H1 (cell line): ENCODE data around the gene PEX5L. TPM values are rescaled to one million over a fixed set of nuclear protein-coding genes. Genes with fewer than 3 reads are reported as not detected.

Experiments used
- CTCF ChIA-PET: fragments of 300-600 bp; sonication (Branson Sonifier 250); formaldehyde crosslinking; loops from one replicate; lab custom pipeline; 2021; ENCODE audit not compliant: partially characterized antibody; lab: Charles Lee
- POLR2A ChIA-PET: fragments of 300-600 bp; sonication (Branson Sonifier 250); formaldehyde crosslinking; loops from one replicate; lab custom pipeline; 2021; ENCODE audit warnings: inconsistent platforms; ENCODE audit not compliant: partially characterized antibody; lab: Charles Lee
- DNase-seq, 2 experiments: peaks; one replicate each; pipeline versions ENCODE4 v3.0.0 to v3.0.0-alpha.2; 2010 to 2022; ENCODE audit warnings: low spot score in 2 of 2, low read depth in 1 of 2, mixed read lengths in 1 of 2
- FAIRE-seq: peaks from 2 replicates; lab custom pipeline; 2011; peaks lifted over from hg19 to GRCh38; lab: Jason Lieb, UNC
- H2AFZ ChIP-seq: 2 replicates; pipeline ENCODE4 v1.8.1; 2012; ENCODE audit warnings: low read length, inconsistent platforms
- H2AK5ac ChIP-seq: 2 replicates; pipeline ENCODE4 v1.6.1; 2013; ENCODE audit warnings: low read depth, low read length
- H2BK120ac ChIP-seq: replicated peaks from 2 replicates; pipeline ENCODE3; 2013; ENCODE audit warnings: low read depth, low read length, inconsistent platforms
- H2BK12ac ChIP-seq: 2 replicates; pipeline ENCODE4 v1.6.1; 2013; ENCODE audit warnings: low read depth, low read length
- H2BK15ac ChIP-seq: 2 replicates; pipeline ENCODE4 v1.6.1; 2013; ENCODE audit warnings: low read length
- H2BK20ac ChIP-seq: 2 replicates; pipeline ENCODE4 v1.6.1; 2013; ENCODE audit warnings: low read length
- H2BK5ac ChIP-seq: 2 replicates; pipeline ENCODE4 v1.6.1; 2013; ENCODE audit warnings: low read depth, low read length
- H3K14ac ChIP-seq: 2 replicates; pipeline ENCODE4 v1.6.1; 2013; ENCODE audit warnings: inconsistent platforms; ENCODE audit not compliant: insufficient read length
- H3K18ac ChIP-seq: 2 replicates; pipeline ENCODE4 v1.6.1; 2013; ENCODE audit warnings: low read length; ENCODE audit errors: extremely low read depth
- H3K23ac ChIP-seq: 2 replicates; pipeline ENCODE4 v1.6.1; 2013; ENCODE audit warnings: inconsistent platforms; ENCODE audit not compliant: insufficient read length
- H3K23me2 ChIP-seq: 2 replicates; pipeline ENCODE4 v1.6.1; 2013; ENCODE audit warnings: low read depth, low read length
- H3K27ac ChIP-seq: 2 replicates; pipeline ENCODE4 v1.6.1; 2011; ENCODE audit warnings: low read depth, low read length, inconsistent platforms
- H3K27me3 ChIP-seq, 4 experiments: replicated peaks in 1 of 4; 1 replicate in 1 of 4; 2 replicates in 3 of 4; pipeline versions ENCODE4 v1.6.1 to v1.8.1; 2011 to 2013; ENCODE audit warnings: low read length in 3 of 4, mild to moderate bottlenecking in 3 of 4, inconsistent platforms in 2 of 4, mixed read lengths in 2 of 4, moderate library complexity in 1 of 4; ENCODE audit not compliant: control insufficient read depth in 3 of 4, insufficient read depth in 3 of 4; ENCODE audit errors: extremely low read depth in 1 of 4
- H3K36me3 ChIP-seq, 4 experiments: 2 replicates each; pipeline versions ENCODE4 v1.6.1 to v1.8.1; 2011 to 2013; ENCODE audit warnings: mild to moderate bottlenecking in 4 of 4, low read length in 3 of 4, moderate library complexity in 2 of 4, control low read depth in 1 of 4, inconsistent platforms in 1 of 4; ENCODE audit not compliant: insufficient read depth in 4 of 4, control insufficient read depth in 2 of 4
- H3K4ac ChIP-seq: replicated peaks from 2 replicates; pipeline ENCODE3; 2013; ENCODE audit warnings: low read length, low read depth, mixed read lengths, inconsistent platforms; ENCODE audit not compliant: insufficient read length
- H3K4me1 ChIP-seq, 4 experiments: replicated peaks in 1 of 4; 1 replicate in 1 of 4; 2 replicates in 3 of 4; pipeline versions ENCODE4 v1.6.1 to v1.8.1; 2011 to 2013; ENCODE audit warnings: low read length in 3 of 4, inconsistent platforms in 2 of 4, mixed read lengths in 1 of 4; ENCODE audit not compliant: insufficient read depth in 4 of 4, control insufficient read depth in 3 of 4
- H3K4me2 ChIP-seq, 2 experiments: 2 replicates each; pipeline versions ENCODE4 v1.6.1 to v1.8.1; 2011 to 2013; ENCODE audit warnings: low read depth in 2 of 2, low read length in 2 of 2, control low read depth in 1 of 2, inconsistent platforms in 1 of 2, mild to moderate bottlenecking in 1 of 2; ENCODE audit not compliant: insufficient read depth in 1 of 2
- H3K4me3 ChIP-seq, 4 experiments: fragments of 200-600, 300-600 bp in 1 of 4; sonication (generic), shearing (Covaris generic), sonication (Bioruptor Twin) in 1 of 4; 2 replicates each; pipeline versions ENCODE4 v1.5.1 to v1.8.1; 2011 to 2016; ENCODE audit warnings: low read length in 4 of 4, low read depth in 3 of 4, control low read depth in 2 of 4, inconsistent platforms in 2 of 4, mild to moderate bottlenecking in 2 of 4, mixed read lengths in 1 of 4, moderate library complexity in 1 of 4; ENCODE audit not compliant: insufficient read depth in 2 of 4; ENCODE audit errors: extremely low read depth in 1 of 4
- H3K56ac ChIP-seq: replicated peaks from 2 replicates; pipeline ENCODE3; 2013; ENCODE audit warnings: low read depth, mild to moderate bottlenecking, mixed read lengths, low read length, inconsistent platforms; ENCODE audit not compliant: insufficient read length
- H3K79me1 ChIP-seq: 2 replicates; pipeline ENCODE4 v1.6.1; 2013; ENCODE audit warnings: low read depth, low read length, control low read depth
- H3K79me2 ChIP-seq, 2 experiments: 2 replicates each; pipeline versions ENCODE4 v1.6.1 to v1.8.1; 2012 to 2013; ENCODE audit warnings: low read length in 2 of 2, mild to moderate bottlenecking in 2 of 2, inconsistent platforms in 1 of 2; ENCODE audit not compliant: insufficient read depth in 2 of 2, control insufficient read depth in 1 of 2
- H3K9ac ChIP-seq, 4 experiments: replicated peaks in 1 of 4; 1 replicate in 1 of 4; 2 replicates in 3 of 4; pipeline versions ENCODE4 v1.6.1 to v1.8.1; 2011 to 2013; ENCODE audit warnings: low read depth in 3 of 4, low read length in 3 of 4, control low read depth in 2 of 4, mild to moderate bottlenecking in 2 of 4, moderate library complexity in 2 of 4, inconsistent platforms in 1 of 4; ENCODE audit errors: extremely low read depth in 1 of 4
- H3K9me3 ChIP-seq, 2 experiments: 2 replicates each; pipeline versions ENCODE4 v1.6.1 to v1.8.1; 2012 to 2013; ENCODE audit warnings: mild to moderate bottlenecking in 2 of 2, moderate library complexity in 2 of 2, control low read depth in 1 of 2, inconsistent platforms in 1 of 2, low read depth in 1 of 2, low read length in 1 of 2, mixed read lengths in 1 of 2; ENCODE audit not compliant: insufficient read depth in 2 of 2
- H4K20me1 ChIP-seq, 2 experiments: replicated peaks in 1 of 2; 2 replicates each; pipeline versions ENCODE3 to v1.8.1; 2011 to 2013; ENCODE audit warnings: inconsistent platforms in 2 of 2, low read length in 2 of 2, mild to moderate bottlenecking in 1 of 2; ENCODE audit not compliant: insufficient read depth in 2 of 2, control insufficient read depth in 1 of 2
- H4K5ac ChIP-seq: 2 replicates; pipeline ENCODE4 v1.6.1; 2013; ENCODE audit warnings: low read length, low read depth, mixed read lengths, inconsistent platforms; ENCODE audit not compliant: insufficient read length
- H4K8ac ChIP-seq: 2 replicates; pipeline ENCODE4 v1.8.0; 2013; ENCODE audit warnings: mild to moderate bottlenecking, moderate library complexity, low read length, inconsistent platforms; ENCODE audit not compliant: insufficient read depth; ENCODE audit errors: extremely low read depth
- H4K91ac ChIP-seq: replicated peaks from 2 replicates; pipeline ENCODE3; 2013; ENCODE audit warnings: low read length, mixed read lengths, inconsistent platforms; ENCODE audit not compliant: insufficient read length
- MAX ChIP-seq: IDR thresholded peaks from 2 replicates; pipeline ENCODE4 v1.6.1; 2012; ENCODE audit warnings: inconsistent platforms
- SIRT6 ChIP-seq: IDR thresholded peaks from one replicate; pipeline ENCODE4 v1.7.1; 2012; ENCODE audit warnings: low read length, inconsistent platforms
- WGBS, 2 experiments: shearing (Covaris generic) in 1 of 2; methylation state at CpG; one replicate each; pipeline versions ENCODE4 v1.1.6 to v1.1.7; 2013 to 2015; ENCODE audit warnings: low lambda C conversion rate in 2 of 2, mixed read lengths in 2 of 2, inconsistent platforms in 1 of 2, low coverage in 1 of 2, missing lambda C conversion rate in 1 of 2; ENCODE audit not compliant: insufficient replicate concordance in 2 of 2, insufficient coverage in 1 of 2, insufficient read length in 1 of 2; ENCODE audit errors: extremely low coverage in 1 of 2, missing lambda C conversion rate in 1 of 2; 5-methylcytosine and 5-hydroxymethylcytosine counted together
- polyA plus RNA-seq, 7 experiments: library from polyadenylated mRNA; depleted of rRNA in 3 of 7; stranded (reverse) in 5 of 7; unstranded in 2 of 7; fragments of >200 nt in 5 of 7; fragments of 200-250 nt in 2 of 7; gene quantifications; 1 replicate in 5 of 7; 2 replicates in 1 of 7; 4 replicates in 1 of 7; pipeline versions ENCODE4 v1.2.1 to v1.2.3, GENCODE V29; 2011 to 2013; ENCODE audit warnings: missing spikeins in 2 of 7, mixed read lengths in 2 of 7
- total RNA-seq: library from RNA; stranded (reverse); fragmentation: NEBNext Ultra II Directional; extraction: Animal tissue kit (Norgen Biotek cat#: 25700); gene quantifications from 2 replicates; pipeline ENCODE4 v1.2.1, GENCODE V29; 2021

Gene PEX5L
- total and polyA plus RNA-seq, 2 of the 8 experiments (the other 6 are each of a cell fraction or from before 2014, with no cell fraction given): 0.80 to 4.2 TPM

- H3K9ac ChIP-seq: no peak overlapping the region
- H4K8ac ChIP-seq: no peak overlapping the region
- H2BK120ac ChIP-seq: no peak overlapping the region
- TF ChIP-seq MAX: 0 out of 2 replicates have a peak, but pooled peaks have one; percentile 17
- no peak for TF ChIP-seq SIRT6
- WGBS, 2 experiments: 88% methylated on average over 3 of the region's 3 CpGs; no CpG with 5 or more reads in 1 of the 2 experiments
- H2BK20ac ChIP-seq: no peak overlapping the region
- no peak overlapping the region for H3K4me3 ChIP-seq
- H2BK12ac ChIP-seq: no peak overlapping the region
- POLR2A ChIA-PET: interaction anchor here (1.2 kb wide), 1 partner anchor 47 kb away, joined by 4 read pairs; no protein-coding TSS in a partner anchor
- H3K23me2 ChIP-seq: no peaks in the 10 kb centered on the region
- H3K4me1 ChIP-seq: peaks cover 0 to 4% (median 0%) of the 10 kb centered on the region in 4 experiments; a peak in 1 of 7 replicates
- no peak overlapping the region for H4K5ac ChIP-seq
- no peak overlapping the region for H3K4me2 ChIP-seq
- H3K56ac ChIP-seq: no peak overlapping the region
- no peak overlapping the region for H4K91ac ChIP-seq
- H2AFZ ChIP-seq: peak overlapping the region; percentile 96
- H3K36me3 ChIP-seq: no peaks in the 10 kb centered on the region
- no peak overlapping the region for H3K27ac ChIP-seq
- H3K14ac ChIP-seq: no peak overlapping the region
- H2BK5ac ChIP-seq: no peak overlapping the region
- DNase-seq: no peak
- H3K4ac ChIP-seq: no peak overlapping the region
- H3K9me3 ChIP-seq: no peaks in the 10 kb centered on the region
- no peak overlapping the region for H3K18ac ChIP-seq
- no peaks in the 10 kb centered on the region for H3K79me1 ChIP-seq
- no peak for FAIRE-seq
- no peak overlapping the region for H3K23ac ChIP-seq
- H3K27me3 ChIP-seq: no peaks in the 10 kb centered on the region
- H2AK5ac ChIP-seq: no peak overlapping the region
- CTCF ChIA-PET: interaction anchor here (0.6 to 3.4 kb wide), 6 partner anchors 9 to 665 kb away, joined by 3 to 39 read pairs (median 4); no protein-coding TSS in a partner anchor
- no peaks in the 10 kb centered on the region for H3K79me2 ChIP-seq
- H4K20me1 ChIP-seq: no peaks in the 10 kb centered on the region
- H2BK15ac ChIP-seq: no peak overlapping the region
Observed at GRCh38 chr3:179927191-179927590, 109.5 kb downstream of the PEX5L start.
